ENCODE results near the gene UNC79.

- TF ChIP-seq CTCF (IDR thresholded peaks at IDR 0.05; ENCODE audit: poor library complexity), result no peak
- TF ChIP-seq EZH2 (IDR thresholded peaks at IDR 0.05; ENCODE audit: borderline replicate concordance), result no peak
- TF ChIP-seq EZH2phosphoT487 (IDR thresholded peaks at IDR 0.05; ENCODE audit: low read depth, severe bottlenecking, unreplicated experiment), result no peak
Measured at GRCh38 chr14:93643676-93644075, 212.9 kb downstream of the UNC79 start.
